AG04450 (cell line): Measurements from ENCODE around the gene KIF6. TPM values are rescaled to one million over a fixed set of nuclear protein-coding genes. Genes with fewer than 3 reads are reported as not detected.

Experiments used
- CTCF ChIA-PET: fragments of 300-600, 350-600 bp; formaldehyde crosslinking; extraction: SDS; loops from one replicate; lab custom pipeline; 2022; ENCODE audit warnings: antibody characterized with exemption, inconsistent platforms; lab: Charles Lee
- POLR2A ChIA-PET: fragments of 350-600 bp; formaldehyde crosslinking; extraction: SDS; loops from one replicate; lab custom pipeline; 2021; ENCODE audit warnings: antibody characterized with exemption, inconsistent platforms; lab: Yijun Ruan, JAX
- DNase-seq: peaks from one replicate; pipeline ENCODE4 v3.0.0-alpha.2; 2011; ENCODE audit warnings: low read depth, low spot score
- H3K27ac ChIP-seq: one replicate; pipeline ENCODE4 v1.5.1; 2012; ENCODE audit warnings: low read depth, low read length, control low read depth
- H3K27me3 ChIP-seq: one replicate; pipeline ENCODE4 v1.6.0; 2012; ENCODE audit warnings: low read length; ENCODE audit not compliant: control insufficient read depth, insufficient read depth
- H3K4me3 ChIP-seq: 2 replicates; pipeline ENCODE4 v1.5.1; 2011; ENCODE audit warnings: mild to moderate bottlenecking, low read depth, low read length, control low read depth
- H3K9me3 ChIP-seq: 2 replicates; pipeline ENCODE4 v1.5.1; 2012; ENCODE audit warnings: low read length; ENCODE audit not compliant: control insufficient read depth, insufficient read depth
- polyA plus RNA-seq: library from polyadenylated mRNA; depleted of rRNA; stranded (reverse); fragments of >200 nt; gene quantifications from 2 replicates; pipeline ENCODE4 v1.2.3, GENCODE V29; 2011
- TF ChIP-seq, protein P1 (sequence below): IDR thresholded peaks from 2 replicates; pipeline ENCODE4 v1.5.1; 2011; ENCODE audit warnings: low read depth, low read length, control low read depth, inconsistent platforms

Gene KIF6
- polyA plus RNA-seq, 1 experiment = 0.02 TPM

DNA sequence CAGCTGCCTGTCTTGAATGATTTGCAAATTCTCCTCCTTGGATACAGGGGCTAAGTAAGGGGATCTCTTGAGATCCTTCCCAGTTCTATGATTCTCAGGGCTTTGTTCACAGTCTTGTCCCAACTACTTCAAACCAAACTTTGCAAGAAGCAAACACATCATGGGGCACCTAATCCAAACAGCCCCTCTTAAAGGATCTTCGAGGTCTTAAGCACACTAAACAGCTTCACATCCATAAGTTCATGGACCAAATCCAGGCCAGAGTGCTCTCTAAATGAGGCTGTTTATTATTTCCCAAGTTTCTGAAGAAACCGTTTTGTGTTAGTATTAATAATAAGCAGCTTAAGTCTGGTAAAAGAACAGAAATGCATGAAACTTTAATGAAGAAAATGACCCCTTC is 75.2 kb downstream of the KIF6 start:
- Histone ChIP-seq H3K4me3 (no peak overlapping the region), H3K27me3 (no peaks in the 10 kb centered on the region), H3K27ac (no peak overlapping the region), H3K9me3 (no peaks in the 10 kb centered on the region)
- TF ChIP-seq, protein P1, sequence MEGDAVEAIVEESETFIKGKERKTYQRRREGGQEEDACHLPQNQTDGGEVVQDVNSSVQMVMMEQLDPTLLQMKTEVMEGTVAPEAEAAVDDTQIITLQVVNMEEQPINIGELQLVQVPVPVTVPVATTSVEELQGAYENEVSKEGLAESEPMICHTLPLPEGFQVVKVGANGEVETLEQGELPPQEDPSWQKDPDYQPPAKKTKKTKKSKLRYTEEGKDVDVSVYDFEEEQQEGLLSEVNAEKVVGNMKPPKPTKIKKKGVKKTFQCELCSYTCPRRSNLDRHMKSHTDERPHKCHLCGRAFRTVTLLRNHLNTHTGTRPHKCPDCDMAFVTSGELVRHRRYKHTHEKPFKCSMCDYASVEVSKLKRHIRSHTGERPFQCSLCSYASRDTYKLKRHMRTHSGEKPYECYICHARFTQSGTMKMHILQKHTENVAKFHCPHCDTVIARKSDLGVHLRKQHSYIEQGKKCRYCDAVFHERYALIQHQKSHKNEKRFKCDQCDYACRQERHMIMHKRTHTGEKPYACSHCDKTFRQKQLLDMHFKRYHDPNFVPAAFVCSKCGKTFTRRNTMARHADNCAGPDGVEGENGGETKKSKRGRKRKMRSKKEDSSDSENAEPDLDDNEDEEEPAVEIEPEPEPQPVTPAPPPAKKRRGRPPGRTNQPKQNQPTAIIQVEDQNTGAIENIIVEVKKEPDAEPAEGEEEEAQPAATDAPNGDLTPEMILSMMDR = no peak
- ChIA-PET CTCF (no interaction called here), POLR2A (no interaction called here)
- no peak for DNase-seq

DNA sequence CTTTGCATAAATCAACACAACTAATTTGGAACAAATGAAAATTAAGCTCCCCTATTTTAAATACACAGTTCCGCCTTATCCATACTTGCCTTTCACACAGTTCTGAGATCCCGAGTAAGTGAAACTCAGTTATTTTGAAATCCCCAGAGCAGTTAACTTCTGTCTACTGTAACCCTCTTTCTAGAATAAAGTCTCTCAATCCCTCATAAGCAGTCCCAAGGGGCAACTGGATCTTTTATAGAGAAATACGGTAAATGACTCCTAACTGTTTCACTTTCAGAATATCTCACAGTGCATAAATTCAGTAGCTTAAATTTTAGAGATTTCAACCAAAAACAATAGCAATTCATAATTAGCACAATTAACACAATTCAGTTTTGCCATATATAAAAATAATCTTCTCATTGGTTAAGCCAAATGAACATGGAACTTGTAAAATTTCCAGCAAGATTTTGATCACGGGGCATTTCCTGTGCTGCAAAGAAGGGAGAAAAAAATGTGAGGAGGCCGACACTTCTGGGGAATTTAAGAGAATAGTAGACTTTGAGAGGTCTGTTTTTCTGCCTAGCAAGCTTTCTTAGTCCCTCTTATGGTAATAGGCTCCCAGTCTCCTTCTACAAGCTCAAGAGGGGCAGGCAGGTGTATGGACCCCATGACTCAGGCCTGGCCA is 78.3 kb downstream of the KIF6 start:
- CTCF ChIA-PET = no interaction called here
- Histone ChIP-seq H3K4me3 (no peak overlapping the region), H3K9me3 (no peaks in the 10 kb centered on the region), H3K27ac (no peak overlapping the region), H3K27me3 (no peaks in the 10 kb centered on the region)
- no peak for DNase-seq
- POLR2A ChIA-PET = no interaction called here
- TF ChIP-seq, protein P1 = no peak

DNA sequence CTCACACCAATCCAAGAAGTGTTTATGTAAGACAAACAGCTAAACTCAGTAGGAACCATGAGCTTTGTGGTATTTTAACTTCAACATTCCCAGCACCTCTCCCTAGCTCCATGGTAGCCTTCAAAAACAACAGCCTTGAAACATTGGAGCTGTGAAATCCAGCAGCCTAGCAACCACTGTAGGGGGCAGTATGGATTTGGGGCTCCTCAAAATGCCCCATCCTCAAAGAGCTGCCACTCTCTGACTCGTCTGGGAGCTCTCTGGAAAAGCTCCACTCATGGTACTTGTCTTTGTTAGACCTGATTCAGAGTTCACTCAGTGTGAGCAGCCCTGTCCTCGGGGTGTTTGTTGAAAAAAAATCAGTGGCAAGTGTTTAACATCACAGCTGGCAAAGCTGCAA is 82.9 kb downstream of the KIF6 start:
- no peak overlapping the region for H3K4me3 ChIP-seq
- TF ChIP-seq, protein P1 = no peak
- CTCF ChIA-PET = no interaction called here
- no peaks in the 10 kb centered on the region for H3K27me3 ChIP-seq
- no peaks in the 10 kb centered on the region for H3K9me3 ChIP-seq
- H3K27ac ChIP-seq = no peak overlapping the region
- DNase-seq = no peak
- POLR2A ChIA-PET = no interaction called here

DNA sequence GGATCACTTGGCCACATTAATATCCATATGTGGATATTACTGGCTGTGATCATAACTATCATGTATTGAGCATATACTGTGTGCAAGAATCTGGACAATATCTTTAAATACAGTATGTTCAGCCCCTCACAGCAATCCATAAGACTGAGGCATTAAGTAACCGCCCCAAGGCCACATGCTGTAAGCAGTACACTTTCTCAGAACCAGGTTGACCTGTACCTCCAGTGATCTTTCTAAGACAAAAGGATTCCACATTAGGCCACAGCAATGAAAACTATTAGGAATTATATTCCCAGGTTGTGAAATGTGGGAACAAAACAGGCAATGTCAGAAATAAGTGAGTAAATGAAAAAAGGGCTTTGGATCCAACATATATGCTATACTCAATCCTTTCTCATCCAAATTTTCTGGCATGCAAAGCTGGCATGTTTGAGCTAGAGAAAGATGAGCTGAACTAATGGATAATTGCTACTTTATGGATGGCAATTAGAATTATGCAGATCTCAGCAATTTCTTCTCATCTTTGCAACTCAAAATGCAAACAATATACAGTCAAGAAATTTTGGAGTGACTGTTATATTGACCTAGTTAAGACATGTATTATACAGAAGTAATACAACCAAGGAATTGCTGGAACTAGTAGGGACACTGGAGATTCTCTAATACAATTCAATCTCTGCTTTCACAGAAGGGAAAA is 86.9 kb downstream of the KIF6 start:
- Histone ChIP-seq H3K4me3 (no peak overlapping the region), H3K27me3 (no peaks in the 10 kb centered on the region), H3K27ac (no peak overlapping the region), H3K9me3 (no peaks in the 10 kb centered on the region)
- DNase-seq = no peak
- POLR2A ChIA-PET = no interaction called here
- TF ChIP-seq, protein P1 = no peak
- CTCF ChIA-PET = no interaction called here

DNA sequence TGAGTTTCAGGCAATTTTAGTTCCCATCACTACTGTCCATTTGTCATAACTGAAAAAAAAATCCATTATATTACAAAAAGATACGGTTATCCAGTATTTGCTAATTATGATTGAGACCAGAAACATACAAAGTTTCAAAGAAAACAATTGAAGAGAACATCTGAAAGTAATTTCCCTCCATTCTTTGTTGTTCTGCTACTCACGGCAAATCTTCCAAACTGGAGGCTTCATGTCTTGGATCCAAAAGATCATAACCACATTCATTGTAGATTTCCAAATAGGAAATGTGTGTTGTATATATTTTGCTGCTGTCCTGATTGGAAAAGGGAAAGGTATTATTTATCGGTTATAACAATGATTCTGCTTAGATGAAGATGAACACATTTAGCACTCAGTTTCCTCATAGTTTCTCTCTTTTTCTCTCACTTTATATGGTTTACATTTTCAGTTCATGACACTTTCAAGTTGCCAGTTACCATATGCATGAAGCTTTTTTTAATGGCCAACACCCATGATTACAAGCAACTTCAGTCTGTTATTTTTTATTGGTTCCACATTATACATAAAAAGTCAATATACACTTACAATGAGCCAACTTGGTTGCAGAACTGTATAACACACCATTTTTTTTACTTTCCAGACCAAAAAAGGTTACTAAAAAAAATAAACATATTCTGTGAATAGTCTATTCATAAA is 90.4 kb downstream of the KIF6 start:
- ChIA-PET POLR2A (no interaction called here), CTCF (no interaction called here)
- no peak for DNase-seq
- TF ChIP-seq, protein P1 = no peak
- Histone ChIP-seq H3K4me3 (no peak overlapping the region), H3K9me3 (no peaks in the 10 kb centered on the region), H3K27ac (no peak overlapping the region), H3K27me3 (no peaks in the 10 kb centered on the region)
